ENCODE data around the gene FFAR1.

The FFAR1 gene

GRCh38 chr19:35348911-35349611 lies 1.4 kb downstream of the FFAR1 start:
- ATAC-seq, result no peak
- no peak for TF ChIP-seq CSDC2 (CRISPR knock-in tag; IDR thresholded peaks at IDR 0.05)
- TF ChIP-seq CSRNP3 (CRISPR knock-in tag; IDR thresholded peaks at IDR 0.05), result no peak
- TF ChIP-seq TCF4 (CRISPR knock-in tag; IDR thresholded peaks at IDR 0.05; ENCODE audit: borderline replicate concordance), result no peak
- TF ChIP-seq RARB (CRISPR knock-in tag; IDR thresholded peaks at IDR 0.05), result no peak
- no peak for TF ChIP-seq PATZ1 (CRISPR knock-in tag; IDR thresholded peaks at IDR 0.05; ENCODE audit: borderline replicate concordance)

GRCh38 chr19:35349614-35350521 lies 2.2 kb downstream of the FFAR1 start:
- TF ChIP-seq ZNF70 (CRISPR knock-in tag; IDR thresholded peaks at IDR 0.05), result no peak
- TF ChIP-seq ISL1 (CRISPR knock-in tag; IDR thresholded peaks at IDR 0.05), result no peak
- no peak for TF ChIP-seq ARNTL (CRISPR knock-in tag; IDR thresholded peaks at IDR 0.05; ENCODE audit: borderline replicate concordance, low read depth)
- TF ChIP-seq ZFP30 (CRISPR knock-in tag; IDR thresholded peaks at IDR 0.05), result no peak
- no peak for TF ChIP-seq TSHZ2 (CRISPR knock-in tag; IDR thresholded peaks at IDR 0.05)
- TF ChIP-seq SNAI2 (CRISPR knock-in tag; IDR thresholded peaks at IDR 0.05), result no peak
- no peak for ATAC-seq

- no peak for ATAC-seq
- TF ChIP-seq TOX (CRISPR knock-in tag; IDR thresholded peaks at IDR 0.05; ENCODE audit: borderline replicate concordance) (no peak), CSRNP3 (CRISPR knock-in tag; IDR thresholded peaks at IDR 0.05) (no peak)
Observed at GRCh38 chr19:35350591-35350990, 2.9 kb downstream of the FFAR1 start.

GRCh38 chr19:35351411-35352176 lies 3.9 kb downstream of the FFAR1 start:
- no peak for ATAC-seq
- no peak for TF ChIP-seq RARB (CRISPR knock-in tag; IDR thresholded peaks at IDR 0.05)
- no peak for TF ChIP-seq TSHZ2 (CRISPR knock-in tag; IDR thresholded peaks at IDR 0.05)
- TF ChIP-seq PATZ1 (CRISPR knock-in tag; IDR thresholded peaks at IDR 0.05; ENCODE audit: borderline replicate concordance), result no peak
- TF ChIP-seq OSR1 (CRISPR knock-in tag; IDR thresholded peaks at IDR 0.05), result no peak
- TF ChIP-seq ZNF70 (CRISPR knock-in tag; IDR thresholded peaks at IDR 0.05), result no peak
- TF ChIP-seq ZNF565 (CRISPR knock-in tag; conservative IDR thresholded peaks at IDR 0.05; ENCODE audit: low read depth), result no peak
- TF ChIP-seq ZNF8 (CRISPR knock-in tag; IDR thresholded peaks at IDR 0.05), result no peak
- TF ChIP-seq CREB5 (CRISPR knock-in tag; IDR thresholded peaks at IDR 0.05; ENCODE audit: low read depth), result no peak
- TF ChIP-seq ZFP3 (CRISPR knock-in tag; IDR thresholded peaks at IDR 0.05), result no peak

Data from SK-N-SH treated with all-trans-retinoic acid at 6 μM for 48 hours (cell line).